ENCODE measurements around the gene MBD1.
"Not testable (repeated sequence)": the region's sequence is repeated elsewhere in the genome, so short reads cannot be mapped to it uniquely, and the experiment has no call there.

MBD1 gene

GRCh38 chr18:50293039-50293438 lies 11.7 kb upstream of the MBD1 start:
- no peak for DNase-seq (ENCODE audit: low read depth in 1 of 2, low spot score in 1 of 2)

GRCh38 chr18:50289108-50289443 lies 7.8 kb upstream of the MBD1 start:
- no peak for DNase-seq (ENCODE audit: low read depth in 1 of 2, low spot score in 1 of 2)

GRCh38 chr18:50288348-50289107 lies 7.2 kb upstream of the MBD1 start:
- DNase-seq (ENCODE audit: low read depth in 1 of 2, low spot score in 1 of 2) = not testable (repeated sequence)

DNA sequence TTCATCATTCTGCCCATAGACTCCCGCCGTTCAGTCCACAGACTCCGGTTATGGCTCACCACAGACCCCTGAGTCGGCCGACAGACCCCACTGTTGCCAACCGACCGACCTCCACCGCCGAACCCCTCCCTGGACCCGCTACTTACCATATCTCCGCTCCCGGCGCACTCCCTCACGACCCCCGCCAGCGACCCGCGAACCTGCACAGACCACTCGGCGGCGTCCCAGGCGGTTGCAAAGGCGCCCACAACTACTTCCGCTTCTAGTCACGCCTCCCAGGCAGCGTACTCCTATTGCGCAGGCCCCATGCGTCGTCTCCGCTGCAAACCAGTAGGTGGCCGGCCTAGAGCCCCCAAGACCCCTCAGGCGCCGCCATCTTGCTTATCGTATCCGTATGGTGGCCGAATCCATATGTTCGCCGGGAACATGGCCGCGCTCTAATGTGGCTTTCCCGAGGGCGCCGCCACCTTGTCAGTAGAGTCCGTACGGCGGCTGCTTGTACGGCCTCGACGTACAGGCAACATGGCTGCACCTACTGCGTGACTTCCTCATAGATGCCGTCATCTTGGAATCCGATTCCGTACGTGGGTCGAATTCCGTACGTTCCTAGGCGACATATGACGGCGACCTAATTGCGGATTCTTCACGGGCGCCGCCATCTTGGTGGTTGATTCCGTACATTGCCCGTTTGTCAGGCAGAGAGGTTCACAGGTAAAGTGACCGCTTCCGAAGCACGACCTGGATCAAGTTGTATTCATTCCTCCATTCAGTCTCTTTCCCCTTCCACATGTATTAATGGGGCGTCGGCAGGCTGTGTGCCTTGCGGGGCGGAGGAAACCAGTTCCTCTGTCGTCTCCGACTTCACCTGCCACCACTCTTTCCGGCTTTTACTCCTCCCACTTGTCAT lies 6.4 kb upstream of the MBD1 start, which contains the start of gene CXXC1:
Gene CXXC1, minus strand, starts transcription at position 252 of the 907 bp plus-strand sequence. Its CDS starts 103 bp downstream, at position 149.
- peak; percentile 92 to 96 for DNase-seq (ENCODE audit: low read depth in 1 of 2, low spot score in 1 of 2)

GRCh38 chr18:50287028-50287440 lies 5.7 kb upstream of the MBD1 start:
- no peak for DNase-seq (ENCODE audit: low read depth in 1 of 2, low spot score in 1 of 2)

DNA sequence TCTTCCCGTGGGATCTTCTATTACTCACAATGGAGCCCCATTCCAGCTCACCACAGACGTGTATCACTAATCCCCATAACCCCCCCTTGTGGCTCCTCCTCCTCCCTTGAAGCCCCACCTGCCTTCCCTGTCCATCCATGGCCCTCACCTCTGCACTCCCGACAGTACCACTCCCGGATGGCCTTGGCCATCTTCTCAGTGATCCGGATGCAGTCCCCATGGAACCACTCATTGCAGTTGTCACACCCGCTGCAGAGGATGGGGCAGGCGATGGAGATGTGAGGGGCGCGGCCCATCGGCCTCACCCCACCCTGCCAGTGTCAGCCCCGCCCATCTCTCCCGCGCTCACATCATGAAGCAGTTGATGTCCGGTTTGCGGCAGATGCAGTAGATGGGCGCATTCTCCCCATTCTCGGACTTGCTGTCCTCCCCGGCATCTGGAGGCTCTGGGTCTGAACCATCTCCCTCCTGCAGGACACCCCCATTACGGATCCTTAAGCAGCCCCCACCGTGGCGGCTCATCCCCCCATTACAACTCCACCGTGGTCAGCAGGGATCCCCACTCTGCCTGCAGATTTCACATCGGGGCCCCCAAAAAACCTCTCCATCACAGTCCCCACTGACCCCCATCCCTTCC lies 5.2 kb upstream of the MBD1 start:
- DNase-seq (ENCODE audit: low read depth in 1 of 2, low spot score in 1 of 2) = no peak

DNA sequence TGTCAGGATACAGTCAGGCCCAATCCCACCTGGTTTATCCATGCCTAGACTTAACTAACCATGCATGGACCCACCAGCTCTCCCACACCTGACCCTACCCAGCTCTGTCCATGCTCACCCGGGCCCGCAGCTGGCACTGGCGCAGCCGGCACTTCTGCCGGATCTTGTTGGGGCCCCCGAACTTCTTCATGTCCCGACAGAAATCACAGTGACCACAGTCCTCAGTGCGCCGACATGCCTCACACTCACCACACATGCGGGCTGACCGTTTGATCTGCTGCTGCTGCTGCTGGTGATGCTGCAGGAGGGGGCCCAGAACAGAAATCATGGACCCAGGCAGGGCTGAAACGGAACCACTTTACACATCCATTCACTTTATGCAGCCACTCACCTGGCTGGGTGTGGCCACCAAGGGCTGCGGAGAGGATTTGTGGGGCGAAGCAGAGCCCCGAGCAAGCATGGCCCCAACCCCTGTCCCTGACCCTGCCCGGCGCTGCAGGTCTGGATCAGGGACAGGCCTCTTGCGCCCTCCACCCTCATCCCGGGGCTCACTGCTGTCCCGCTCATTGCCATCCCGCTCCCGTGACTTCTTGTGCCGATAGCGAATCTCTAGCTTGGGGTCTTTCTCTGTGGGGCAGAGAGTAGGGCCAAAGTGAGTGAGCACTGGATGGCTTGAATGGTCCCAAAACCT lies 4.5 kb upstream of the MBD1 start:
- no peak for DNase-seq (ENCODE audit: low read depth in 1 of 2, low spot score in 1 of 2)

GRCh38 chr18:50285071-50285470 lies 3.7 kb upstream of the MBD1 start:
- DNase-seq (ENCODE audit: low read depth in 1 of 2, low spot score in 1 of 2) = no peak

- DNase-seq (ENCODE audit: low read depth in 1 of 2, low spot score in 1 of 2) = no peak
Measured at GRCh38 chr18:50284255-50284885, 3.0 kb upstream of the MBD1 start.

GRCh38 chr18:50283469-50284209 lies 2.3 kb upstream of the MBD1 start:
- DNase-seq (ENCODE audit: low read depth in 1 of 2, low spot score in 1 of 2) = no peak

GRCh38 chr18:50282521-50283335 lies 1.4 kb upstream of the MBD1 start:
- no peak for DNase-seq (ENCODE audit: low read depth in 1 of 2, low spot score in 1 of 2)

DNA sequence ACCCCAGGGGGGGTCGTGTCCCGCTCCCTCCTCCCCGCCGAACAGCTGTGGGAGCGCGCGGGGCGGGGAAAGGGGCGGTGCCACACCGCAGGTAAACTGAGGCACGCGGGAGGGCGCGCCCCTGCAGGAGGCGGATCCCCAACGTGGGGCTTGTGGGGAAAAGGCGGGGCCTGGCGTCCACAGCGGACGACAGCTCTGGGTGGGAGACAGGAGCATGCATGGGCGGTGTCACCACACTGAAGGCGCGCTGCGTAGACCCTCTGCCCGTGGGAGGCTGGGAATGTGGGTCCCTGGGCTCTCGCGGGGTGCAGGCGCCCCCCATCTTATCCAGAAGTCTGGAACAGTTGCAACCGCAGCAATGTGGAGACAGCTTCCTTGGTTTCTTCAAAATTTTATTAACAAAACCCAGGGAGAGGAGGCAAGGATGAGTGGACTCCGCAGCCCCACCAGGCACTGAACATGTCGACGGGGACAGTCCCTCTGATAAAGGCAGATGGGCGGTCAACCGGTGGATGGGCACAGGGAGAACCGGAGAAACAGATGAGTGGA lies 723 bp upstream of the MBD1 start:
- DNase-seq (ENCODE audit: low read depth in 1 of 2, low spot score in 1 of 2) = no peak

DNA sequence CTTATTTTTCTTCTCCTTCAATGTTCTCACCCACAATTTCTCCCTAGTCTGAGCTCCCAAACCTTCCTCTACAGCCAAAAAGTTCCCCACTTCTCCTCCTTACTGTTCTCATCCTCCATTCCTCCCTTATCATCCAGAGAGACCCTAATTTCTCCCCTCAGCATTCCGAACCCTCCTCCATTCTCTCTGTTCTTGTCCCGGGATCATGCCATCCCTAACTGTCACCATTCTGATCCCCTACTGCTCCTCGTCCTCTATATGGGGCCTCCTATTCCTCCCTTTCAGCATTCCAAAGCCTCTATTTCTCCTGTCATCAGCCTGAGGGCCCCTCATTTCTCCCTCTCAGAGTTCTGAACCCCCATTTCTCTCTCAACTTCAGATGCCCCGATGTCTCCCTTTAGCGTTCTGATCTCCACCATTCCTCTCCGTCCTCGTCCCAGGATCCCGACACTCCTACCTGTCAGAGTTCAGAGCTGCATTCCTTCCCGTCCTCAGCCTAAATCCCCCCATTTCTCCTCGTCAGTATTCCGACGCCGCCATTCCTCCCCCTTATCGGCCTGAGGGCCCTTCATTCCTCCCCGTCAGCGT lies 522 bp downstream of the MBD1 start:
- DNase-seq (ENCODE audit: low read depth in 1 of 2, low spot score in 1 of 2) = no peak

DNA sequence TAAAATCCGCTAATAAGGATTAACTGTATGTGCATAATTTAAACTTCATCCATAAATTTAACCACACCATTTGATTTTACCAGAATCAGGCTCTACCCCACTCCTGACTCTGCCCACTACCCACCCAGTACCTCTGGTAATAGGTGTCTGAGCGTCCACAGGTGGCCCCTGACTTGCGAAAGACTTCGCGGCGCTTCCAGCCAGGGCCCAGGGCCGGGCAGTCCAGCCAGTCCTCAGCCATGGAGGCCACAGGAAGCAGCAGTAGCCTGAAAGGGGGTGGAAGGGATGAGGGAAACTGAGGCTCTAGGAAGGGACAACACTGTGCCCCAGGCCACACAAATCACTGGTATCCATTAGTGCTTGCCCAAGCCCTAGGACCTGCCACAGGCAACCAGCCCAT lies 1.6 kb downstream of the MBD1 start:
- no peak for DNase-seq (ENCODE audit: low read depth in 1 of 2, low spot score in 1 of 2)

DNA sequence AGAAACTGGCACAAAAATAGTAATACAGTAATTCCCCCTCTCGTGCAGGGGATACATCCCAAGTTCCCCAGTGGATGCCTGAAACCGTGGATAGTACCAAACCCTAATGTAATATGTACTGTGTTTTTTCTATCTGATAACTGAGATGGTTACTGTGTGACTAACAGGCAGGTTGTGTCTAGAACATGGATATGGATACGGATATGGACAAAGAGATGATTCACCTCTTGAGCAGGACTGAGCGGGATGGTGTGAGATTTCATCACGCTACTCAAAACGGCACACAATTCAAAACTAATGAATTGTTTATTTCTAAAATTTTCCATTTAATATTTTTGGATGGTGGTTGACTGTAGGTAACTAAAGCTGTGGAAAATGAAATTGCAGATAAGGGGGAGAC lies 3.4 kb downstream of the MBD1 start:
- no peak for DNase-seq (ENCODE audit: low read depth in 1 of 2, low spot score in 1 of 2)

DNA sequence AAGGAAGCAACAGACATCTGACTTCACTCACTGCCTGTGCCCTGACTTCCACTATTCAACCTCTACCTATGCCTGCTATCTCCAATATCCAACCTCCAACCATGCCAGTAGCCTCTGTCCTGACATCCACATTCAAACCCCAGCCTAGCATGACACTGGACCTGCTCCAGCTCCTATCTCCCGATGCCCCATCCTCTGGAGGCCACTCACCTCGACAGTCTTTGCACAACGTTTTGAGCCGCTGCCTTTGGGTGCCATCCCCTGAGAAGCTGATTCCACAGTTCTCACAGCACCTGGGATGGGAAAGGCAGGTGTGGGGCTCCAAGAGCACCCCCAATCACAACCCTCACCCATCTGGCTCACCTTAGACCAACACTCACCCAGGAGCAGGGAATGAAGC lies 4.9 kb downstream of the MBD1 start:
- DNase-seq (ENCODE audit: low read depth in 1 of 2, low spot score in 1 of 2) = no peak

DNA sequence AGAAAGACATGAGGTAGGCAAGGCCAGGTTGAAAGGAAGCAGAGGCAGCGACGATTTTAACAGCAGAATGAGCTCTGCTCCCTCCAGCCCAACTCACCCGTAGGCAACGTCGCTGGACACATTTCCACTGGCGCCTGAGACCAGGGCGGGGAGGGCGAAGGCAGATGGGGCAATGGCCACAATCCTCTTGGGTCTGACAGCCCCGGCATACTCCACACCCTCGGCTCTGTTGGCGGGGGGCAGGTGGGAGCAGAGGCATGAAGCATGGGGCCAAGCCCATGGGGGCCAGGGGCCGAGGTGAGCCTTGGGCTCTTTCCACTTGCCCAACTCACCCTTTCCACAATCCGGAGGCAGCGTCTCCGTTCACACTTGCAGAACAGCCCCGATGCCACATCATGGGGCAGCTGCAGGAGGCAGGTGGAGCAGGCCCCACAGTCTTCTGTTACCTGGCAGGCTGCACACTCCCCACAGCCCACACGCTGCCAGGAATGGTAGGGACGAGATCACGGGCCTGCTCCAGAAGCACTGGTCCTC lies 5.8 kb downstream of the MBD1 start:
- DNase-seq (ENCODE audit: low read depth in 1 of 2, low spot score in 1 of 2) = no peak

DNA sequence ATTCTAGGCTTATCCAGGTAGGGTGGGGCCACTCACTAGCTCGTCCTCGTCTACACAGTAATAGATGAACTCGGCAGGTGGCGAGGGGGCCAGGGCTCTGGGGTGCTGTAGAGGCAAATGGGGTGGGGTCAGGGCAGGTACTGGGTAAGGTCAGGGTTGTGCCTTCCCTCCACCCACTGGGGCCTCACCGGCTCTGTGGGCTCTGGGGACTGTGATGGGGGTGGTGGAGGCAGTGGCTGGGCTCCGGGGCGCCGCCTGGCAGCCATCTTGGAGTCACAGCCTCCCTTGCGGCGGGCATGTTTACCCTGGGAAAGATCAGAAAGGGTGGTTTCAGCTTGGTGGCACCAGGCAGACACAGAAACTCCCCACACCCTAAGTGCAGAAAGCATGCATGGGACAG lies 6.4 kb downstream of the MBD1 start:
- DNase-seq (ENCODE audit: low read depth in 1 of 2, low spot score in 1 of 2) = no peak

Data from activated T-helper 1 cell treated with anti-CD3 and anti-CD28 coated beads, Interleukin-2, amount 50 U/mL, for 16 hours (primary cell).